Endothelial cell of umbilical vein (primary cell): ENCODE data around the gene ALOX12. TPM values are rescaled to one million over a fixed set of nuclear protein-coding genes. Genes with fewer than 3 reads are reported as not detected.

ENCODE experiments used
- BruUV-seq: library from RNA; stranded (reverse); fragments of 400-500 nt; replicated peaks from 2 replicates; lab custom pipeline; 2021; lab: Mats Ljungman, UMichigan
- CTCF ChIA-PET: fragments of 300-600, 350-600 bp; sonication (Branson Sonifier 250); formaldehyde crosslinking; loops from one replicate; lab custom pipeline; 2021; ENCODE audit warnings: antibody characterized with exemption, inconsistent platforms; lab: Charles Lee
- POLR2A ChIA-PET: fragments of 300-600, 350-600 bp; sonication (Branson Sonifier 250); formaldehyde crosslinking; loops from one replicate; lab custom pipeline; 2021; ENCODE audit warnings: antibody characterized with exemption, inconsistent platforms; lab: Charles Lee
- DNase-seq: peaks from one replicate; pipeline ENCODE4 v3.0.0-alpha.2; 2011; ENCODE audit warnings: low read depth, low spot score
- FAIRE-seq: peaks from 2 replicates; lab custom pipeline; 2011; peaks lifted over from hg19 to GRCh38; lab: Jason Lieb, UNC
- H2AFZ ChIP-seq: 2 replicates; pipeline ENCODE4 v1.6.0; 2012; ENCODE audit warnings: low read depth, low read length, control low read depth, inconsistent platforms
- H3K27ac ChIP-seq: 2 replicates; pipeline ENCODE4 v1.5.1; 2011; ENCODE audit warnings: low read depth, mild to moderate bottlenecking, control low read depth, low read length, moderate library complexity; ENCODE audit not compliant: insufficient read depth
- H3K27me3 ChIP-seq, 2 experiments: 2 replicates each; pipeline versions ENCODE4 v1.6.0 to v1.6.1; 2011; ENCODE audit warnings: low read length in 2 of 2, mixed read lengths in 1 of 2; ENCODE audit not compliant: control insufficient read depth in 2 of 2, insufficient read depth in 2 of 2
- H3K36me3 ChIP-seq, 2 experiments: 2 replicates in 1 of 2; 3 replicates in 1 of 2; pipeline ENCODE4 v1.5.1; 2011; ENCODE audit warnings: low read length in 2 of 2, mild to moderate bottlenecking in 1 of 2, moderate library complexity in 1 of 2; ENCODE audit not compliant: control insufficient read depth in 2 of 2, insufficient read depth in 2 of 2; ENCODE audit errors: extremely low read depth in 1 of 2
- H3K4me1 ChIP-seq: 3 replicates; pipeline ENCODE4 v1.5.1; 2011; ENCODE audit warnings: mild to moderate bottlenecking, low read length; ENCODE audit not compliant: control insufficient read depth, insufficient read depth; ENCODE audit errors: extremely low read depth
- H3K4me2 ChIP-seq: 2 replicates; pipeline ENCODE4 v1.6.1; 2011; ENCODE audit warnings: low read length, control low read depth, mixed read lengths; ENCODE audit not compliant: insufficient read depth
- H3K4me3 ChIP-seq, 3 experiments: fragments of 200-600 bp in 1 of 3; sonication (generic), shearing (Covaris generic) in 1 of 3; replicated peaks in 1 of 3; 2 replicates each; pipeline ENCODE4 v1.5.1; 2011 to 2016; ENCODE audit warnings: control low read depth in 3 of 3, low read length in 3 of 3, mild to moderate bottlenecking in 2 of 3, inconsistent platforms in 1 of 3, low read depth in 1 of 3, moderate library complexity in 1 of 3; ENCODE audit not compliant: insufficient read depth in 1 of 3
- H3K79me2 ChIP-seq: 2 replicates; pipeline ENCODE4 v1.6.0; 2012; ENCODE audit warnings: low read length, inconsistent platforms; ENCODE audit not compliant: control insufficient read depth, insufficient read depth
- H3K9ac ChIP-seq: replicated peaks from 2 replicates; pipeline ENCODE3; 2011; ENCODE audit warnings: low read length, control low read depth; ENCODE audit not compliant: insufficient read depth; ENCODE audit errors: extremely low read depth
- H3K9me1 ChIP-seq: replicated peaks from 3 replicates; pipeline ENCODE4 v1.6.0; 2011; ENCODE audit warnings: mild to moderate bottlenecking, low read length; ENCODE audit not compliant: control insufficient read depth, insufficient read depth; ENCODE audit errors: extremely low read depth
- H3K9me3 ChIP-seq: replicated peaks from 2 replicates; pipeline ENCODE4 v1.5.1; 2012; ENCODE audit warnings: low read length, inconsistent platforms; ENCODE audit not compliant: control insufficient read depth, insufficient read depth
- H4K20me1 ChIP-seq: replicated peaks from 2 replicates; pipeline ENCODE3; 2011; ENCODE audit warnings: mild to moderate bottlenecking, low read length; ENCODE audit not compliant: control insufficient read depth, insufficient read depth; ENCODE audit errors: extremely low read depth
- CTCF ChIP-seq, 2 donors: IDR thresholded peaks; 1 replicate in 1 of 2; 2 replicates in 1 of 2; pipeline ENCODE4 v1.5.1; 2011; ENCODE audit warnings: low read length in 2 of 2, mild to moderate bottlenecking in 2 of 2, moderate library complexity in 2 of 2, control low read depth in 1 of 2, inconsistent platforms in 1 of 2, low read depth in 1 of 2; ENCODE audit not compliant: insufficient read depth in 1 of 2; ENCODE audit errors: extremely low read depth in 1 of 2
- EZH2 ChIP-seq: IDR thresholded peaks from 2 replicates; pipeline ENCODE4 v1.6.1; 2012; ENCODE audit warnings: borderline replicate concordance, low read depth, mild to moderate bottlenecking, moderate library complexity, low read length, inconsistent platforms; ENCODE audit not compliant: severe bottlenecking
- FOS ChIP-seq: IDR thresholded peaks from 2 replicates; pipeline ENCODE4 v1.6.1; 2011; ENCODE audit warnings: mild to moderate bottlenecking, low read length, moderate library complexity, borderline replicate concordance; ENCODE audit not compliant: insufficient read depth
- GATA2 ChIP-seq: IDR thresholded peaks from 2 replicates; pipeline ENCODE4 v1.7.0; 2011; ENCODE audit warnings: low read depth, mild to moderate bottlenecking, moderate library complexity, mixed read lengths, low read length; ENCODE audit not compliant: insufficient read length, insufficient read depth
- JUN ChIP-seq: IDR thresholded peaks from 2 replicates; pipeline ENCODE4 v1.6.1; 2011; ENCODE audit warnings: borderline replicate concordance, low read depth; ENCODE audit not compliant: insufficient read length, insufficient read depth
- MAX ChIP-seq: IDR thresholded peaks from 2 replicates; pipeline ENCODE4 v1.6.1; 2011; ENCODE audit not compliant: insufficient read depth, insufficient read length
- MYC ChIP-seq: IDR thresholded peaks from one replicate; pipeline ENCODE4 v1.6.1; 2011; ENCODE audit warnings: mild to moderate bottlenecking, low read depth, low read length
- POLR2A ChIP-seq: IDR thresholded peaks from 2 replicates; pipeline ENCODE4 v1.6.1; 2012; ENCODE audit warnings: low read depth, mild to moderate bottlenecking, control low read depth, low read length
- POLR2AphosphoS5 ChIP-seq: IDR thresholded peaks from 2 replicates; pipeline ENCODE4 v1.6.1; 2012; ENCODE audit warnings: low read depth, mild to moderate bottlenecking, control low read depth, low read length, moderate library complexity; ENCODE audit not compliant: insufficient read depth
- dilution Hi-C: fragments of 300-500 bp; cut with MboI; formaldehyde crosslinking; loops from one replicate; pipeline ENCODE4 v1.15.0; 2019; ENCODE audit warnings: low sequenced_read_pairs; ENCODE audit not compliant: extremely low pct_ligation_motif_present
- intact Hi-C: fragments of 100-400 bp; cut with micrococcal nuclease; formaldehyde crosslinking; loops from one replicate; pipeline ENCODE4 v1.10.0; 2022
- polyA plus RNA-seq, 4 experiments: library from polyadenylated mRNA; depleted of rRNA in 3 of 4; stranded (reverse) in 3 of 4; unstranded in 1 of 4; fragments of >200 nt; gene quantifications; 2 replicates each; pipeline versions ENCODE4 v1.2.1 to v1.2.3, GENCODE V29; 2011 to 2012; ENCODE audit warnings: missing spikeins in 1 of 4
- total RNA-seq: library from RNA; stranded (reverse); gene quantifications from 2 replicates; pipeline ENCODE4 v1.2.3, GENCODE V29; 2021

Gene ALOX12
- total and polyA plus RNA-seq, 2 donors (not counting 3 experiments of a cell fraction or from before 2014, with no cell fraction given): not detected

GRCh38 chr17:6947745-6948144 lies 48.1 kb upstream of the ALOX12 start:
- no peaks in the 10 kb centered on the region for H3K9me3 ChIP-seq
- H3K4me2 ChIP-seq: no peak overlapping the region
- no peak overlapping the region for H3K9ac ChIP-seq
- FAIRE-seq (no peak), DNase-seq (no peak)
- dilution Hi-C loops: no loop called here
- no peaks in the 10 kb centered on the region for H3K4me1 ChIP-seq
- ChIA-PET POLR2A (no interaction called here), CTCF (interaction anchor here (1.5 kb wide), 1 partner anchor 37 kb away, joined by 5 read pairs; no protein-coding TSS in a partner anchor)
- H4K20me1 ChIP-seq: no peaks in the 10 kb centered on the region
- no TSS peak for BruUV-seq
- intact Hi-C loops: no loop called here
- no peaks in the 10 kb centered on the region for H3K27me3 ChIP-seq
- no peak overlapping the region for H3K27ac ChIP-seq
- H3K9me1 ChIP-seq: no peaks in the 10 kb centered on the region
- TF ChIP-seq POLR2A: no peak
- TF ChIP-seq GATA2: no peak
- TF ChIP-seq POLR2AphosphoS5: no peak
- TF ChIP-seq FOS: no peak
- TF ChIP-seq MYC: no peak
- H3K79me2 ChIP-seq: no peaks in the 10 kb centered on the region
- no peaks in the 10 kb centered on the region for H3K36me3 ChIP-seq
- H2AFZ ChIP-seq: no peak overlapping the region
- no peak overlapping the region for H3K4me3 ChIP-seq

- no peak overlapping the region for H3K4me3 ChIP-seq
- no peaks in the 10 kb centered on the region for H4K20me1 ChIP-seq
- H3K9ac ChIP-seq: no peak overlapping the region
- no peaks in the 10 kb centered on the region for H3K9me1 ChIP-seq
- FAIRE-seq (no peak), DNase-seq (peak; percentile 33)
- BruUV-seq: no TSS peak
- no peaks in the 10 kb centered on the region for H3K27me3 ChIP-seq
- no peak for TF ChIP-seq GATA2
- no peak for TF ChIP-seq MAX
- no peak for TF ChIP-seq EZH2
- no peak for TF ChIP-seq JUN
- TF ChIP-seq MYC: no peak
- no peak for TF ChIP-seq POLR2AphosphoS5
- no peak for TF ChIP-seq CTCF (IDR thresholded peaks at IDR 0.05; ENCODE audit: extremely low read depth in 1 of 2, insufficient read depth in 1 of 2, low read depth in 1 of 2, low read length in 2 of 2)
- no peak for TF ChIP-seq FOS
- TF ChIP-seq POLR2A: no peak
- no peaks in the 10 kb centered on the region for H3K79me2 ChIP-seq
- H3K36me3 ChIP-seq: no peaks in the 10 kb centered on the region
- CTCF ChIA-PET: interaction anchor here (1.5 kb wide), 1 partner anchor 38 kb away, joined by 5 read pairs; no protein-coding TSS in a partner anchor
- intact Hi-C loops: no loop called here
- H3K4me1 ChIP-seq: no peaks in the 10 kb centered on the region
- POLR2A ChIA-PET: no interaction called here
- H2AFZ ChIP-seq: peak overlapping the region; percentile 23
- dilution Hi-C loops: no loop called here
- no peaks in the 10 kb centered on the region for H3K9me3 ChIP-seq
- H3K27ac ChIP-seq: no peak overlapping the region
- no peak overlapping the region for H3K4me2 ChIP-seq
Measured at GRCh38 chr17:6948562-6948961, 47.3 kb upstream of the ALOX12 start.
